ENCODE data around the gene PTGDS. TPM values are rescaled to one million over a fixed set of nuclear protein-coding genes. Genes with fewer than 3 reads are reported as not detected.

PTGDS gene
- total RNA-seq, 1 donor from 2014 or later = 52.6 TPM

DNA sequence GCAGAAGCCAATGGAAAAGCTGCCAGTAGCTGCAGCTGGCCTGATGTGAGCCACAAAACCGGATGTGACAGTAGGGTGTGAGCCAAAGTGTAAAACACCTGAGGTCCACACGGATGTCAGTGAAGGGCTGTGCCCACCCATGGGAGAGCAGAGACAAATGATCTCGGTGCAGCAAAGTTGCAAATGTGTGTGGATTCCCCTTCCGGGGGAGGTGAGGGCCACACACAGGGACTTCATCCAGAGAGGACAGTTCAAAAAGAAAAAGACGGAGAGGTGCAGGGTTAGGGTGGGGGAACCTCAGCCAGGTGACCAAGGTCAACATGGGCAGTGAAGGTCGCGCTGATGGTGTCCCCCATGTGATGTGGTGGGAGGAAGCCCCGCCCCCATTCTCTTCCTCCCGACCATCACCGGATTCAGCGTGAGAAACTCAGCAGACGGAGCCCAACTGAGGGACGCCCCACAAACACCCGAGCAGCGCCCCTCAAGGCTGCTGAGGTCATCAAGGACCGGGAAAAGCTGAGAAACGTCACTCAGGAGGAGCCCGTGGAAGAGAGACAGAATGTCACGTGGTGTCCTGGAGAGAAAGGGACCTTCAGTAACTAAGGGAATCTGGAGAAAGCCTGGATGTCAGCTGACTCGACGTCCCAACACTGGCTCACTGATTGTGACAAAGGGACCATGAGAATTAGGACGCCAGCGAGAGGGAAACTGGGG, 11.4 kb upstream of the PTGDS start:
- DNase-seq (ENCODE audit: low spot score in 2 of 2, unreplicated experiment in 2 of 2) = no peak
- Mint-ChIP-seq H3K36me3 (no peaks in the 10 kb centered on the region), H3K27ac (no peak overlapping the region), H3K4me3 (no peak overlapping the region), H3K9me3 (no peaks in the 10 kb centered on the region), H3K4me1 (peaks cover 9% of the 10 kb centered on the region), H3K27me3 (ENCODE audit: low read depth) (peaks cover 3% of the 10 kb centered on the region)
- no peak for TF ChIP-seq CTCF (IDR thresholded peaks at IDR 0.05; ENCODE audit: unreplicated experiment)

DNA sequence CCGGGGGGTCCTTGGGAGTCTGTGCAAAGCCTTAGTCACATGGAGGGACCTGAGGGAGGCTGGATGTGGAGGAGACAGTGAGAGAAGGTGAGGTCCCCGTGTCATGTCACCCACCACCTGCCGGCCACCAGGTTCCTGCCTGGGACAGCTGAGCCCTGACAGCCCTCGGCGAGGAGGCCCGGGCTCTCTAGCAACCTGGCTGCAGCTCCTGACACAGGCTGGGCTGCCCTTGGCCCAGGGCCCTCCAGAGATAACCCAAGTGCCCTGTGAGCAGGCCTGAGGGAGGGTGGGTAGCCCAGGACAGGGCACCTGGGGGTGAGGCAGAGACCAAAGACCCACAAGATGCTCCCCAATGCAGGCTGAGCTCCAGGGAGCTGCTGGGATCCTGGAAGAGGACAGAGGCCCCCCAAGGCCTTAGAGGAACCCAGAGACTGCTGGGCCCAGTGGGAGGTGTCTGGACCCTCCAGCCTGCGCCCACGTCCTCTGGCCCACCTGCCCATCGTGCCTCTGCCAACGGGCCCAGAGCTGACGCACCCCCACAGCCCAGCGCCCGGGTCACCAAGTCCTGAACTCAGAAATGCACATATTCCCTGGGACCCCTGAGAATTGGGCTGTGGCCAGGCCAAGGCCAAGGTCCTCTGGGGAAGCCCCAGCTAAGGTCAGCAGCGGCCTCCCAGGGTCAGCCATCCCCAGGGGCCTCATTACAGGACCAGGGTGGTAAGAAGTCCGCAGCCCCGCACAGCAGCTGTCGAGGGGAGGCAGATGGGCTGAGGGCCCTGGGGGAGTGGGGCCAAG, 8.8 kb upstream of the PTGDS start:
- Mint-ChIP-seq H3K9me3 (no peaks in the 10 kb centered on the region), H3K4me3 (no peak overlapping the region), H3K36me3 (no peaks in the 10 kb centered on the region), H3K27me3 (ENCODE audit: low read depth) (peaks cover 3% of the 10 kb centered on the region), H3K27ac (no peak overlapping the region), H3K4me1 (peaks cover 3% of the 10 kb centered on the region)
- no peak for DNase-seq (ENCODE audit: low spot score in 2 of 2, unreplicated experiment in 2 of 2)
- no peak for TF ChIP-seq CTCF (IDR thresholded peaks at IDR 0.05; ENCODE audit: unreplicated experiment)

GRCh38 chr9:136969150-136969549, 8.2 kb upstream of the PTGDS start:
- Mint-ChIP-seq H3K27ac (no peak overlapping the region), H3K4me3 (no peak overlapping the region), H3K9me3 (no peaks in the 10 kb centered on the region), H3K27me3 (ENCODE audit: low read depth) (peaks cover 3% of the 10 kb centered on the region), H3K4me1 (peaks cover 3% of the 10 kb centered on the region), H3K36me3 (no peaks in the 10 kb centered on the region)
- no peak for DNase-seq (ENCODE audit: low spot score in 2 of 2, unreplicated experiment in 2 of 2)
- TF ChIP-seq CTCF (IDR thresholded peaks at IDR 0.05; ENCODE audit: unreplicated experiment) = no peak

DNA sequence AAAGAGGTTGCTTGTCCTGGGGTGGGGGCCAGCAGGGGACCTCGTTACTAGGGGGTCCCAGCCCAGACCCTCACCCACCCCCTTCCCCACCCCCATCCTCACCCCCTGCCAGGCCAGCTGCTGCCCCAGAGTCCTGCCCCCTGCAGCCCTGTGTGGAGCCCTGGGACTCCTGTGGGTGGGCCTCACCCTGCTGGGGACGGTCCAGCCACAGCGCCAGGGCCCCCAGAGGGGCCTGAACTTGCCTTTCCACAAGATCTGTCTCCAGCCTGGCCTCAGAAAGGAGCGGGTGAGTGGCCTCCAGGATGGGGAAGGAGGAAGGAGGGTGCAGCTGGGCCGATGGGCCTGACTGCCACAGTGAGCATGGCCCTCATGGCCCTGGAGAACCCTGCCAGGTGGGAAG, 7.5 kb upstream of the PTGDS start:
- Mint-ChIP-seq H3K27ac (no peak overlapping the region), H3K4me3 (no peak overlapping the region), H3K27me3 (ENCODE audit: low read depth) (peaks cover 3% of the 10 kb centered on the region), H3K36me3 (no peaks in the 10 kb centered on the region), H3K4me1 (peaks cover 3% of the 10 kb centered on the region), H3K9me3 (no peaks in the 10 kb centered on the region)
- no peak for DNase-seq (ENCODE audit: low spot score in 2 of 2, unreplicated experiment in 2 of 2)
- no peak for TF ChIP-seq CTCF (IDR thresholded peaks at IDR 0.05; ENCODE audit: unreplicated experiment)

DNA sequence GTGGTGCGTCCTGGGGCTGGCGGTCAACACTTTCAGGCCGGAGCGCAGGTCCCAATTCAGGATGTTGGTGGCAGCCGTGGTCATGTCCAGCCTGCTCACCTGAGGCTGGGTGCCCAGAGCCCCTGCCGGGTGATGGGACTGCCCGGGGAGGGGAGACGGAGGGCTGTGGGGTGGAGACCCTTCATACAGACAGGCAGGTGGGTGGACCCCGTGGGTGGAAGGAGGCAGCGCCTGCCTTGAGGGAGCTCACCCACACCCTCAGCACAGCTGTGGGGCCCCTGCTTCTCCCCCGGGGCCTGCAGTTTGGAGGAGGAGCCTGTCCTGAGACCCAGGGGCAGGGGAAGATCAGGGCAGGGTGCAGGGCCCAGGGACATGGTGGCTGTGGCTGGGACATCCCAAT, 6.9 kb upstream of the PTGDS start:
- Mint-ChIP-seq H3K36me3 (no peaks in the 10 kb centered on the region), H3K4me3 (no peak overlapping the region), H3K27ac (no peak overlapping the region), H3K9me3 (no peaks in the 10 kb centered on the region), H3K27me3 (ENCODE audit: low read depth) (peaks cover 4% of the 10 kb centered on the region), H3K4me1 (peaks cover 3% of the 10 kb centered on the region)
- no peak for TF ChIP-seq CTCF (IDR thresholded peaks at IDR 0.05; ENCODE audit: unreplicated experiment)
- no peak for DNase-seq (ENCODE audit: low spot score in 2 of 2, unreplicated experiment in 2 of 2)

Data from mesothelial cell of epicardium (in vitro differentiated cells).